ENCODE measurements around the gene PDZD4. TPM values are rescaled to one million over a fixed set of nuclear protein-coding genes. Genes with fewer than 3 reads are reported as not detected.

The PDZD4 gene
- total RNA-seq, 2 experiments from 2014 or later: not detected

- Histone ChIP-seq H3K79me2 (ENCODE audit: insufficient read depth, low read depth, low read length) (no peaks in the 10 kb centered on the region), H2AFZ (ENCODE audit: low read length) (no peak overlapping the region), H3K27ac (ENCODE audit: low read depth, low read length, poor library complexity, severe bottlenecking) (no peak overlapping the region), H4K20me1 (ENCODE audit: insufficient read depth, low read length) (no peaks in the 10 kb centered on the region), H3K4me1 (ENCODE audit: insufficient read depth, low read length, poor library complexity, severe bottlenecking) (no peaks in the 10 kb centered on the region), H3K9me2 (ENCODE audit: insufficient read depth, low read length) (no peaks in the 10 kb centered on the region), H3K4me2 (ENCODE audit: low read length) (no peak overlapping the region), H3K9me3 (ENCODE audit: low read length) (no peaks in the 10 kb centered on the region), H3K36me3 (ENCODE audit: insufficient read depth, low read length) (no peaks in the 10 kb centered on the region), H3K4me3 (ENCODE audit: low read depth, low read length, poor library complexity, severe bottlenecking) (no peak overlapping the region)
- CTCF ChIA-PET (ENCODE audit: unreplicated experiment): no interaction called here
- BruUV-seq (replicated peaks): no TSS peak
- TF ChIP-seq CTCF (conservative IDR thresholded peaks at IDR 0.05; ENCODE audit: low read length) (no peak), EZH2phosphoT487 (IDR thresholded peaks at IDR 0.05; ENCODE audit: borderline replicate concordance, low read depth, low read length) (no peak)
- no peak for DNase-seq (ENCODE audit: low spot score)
- intact Hi-C loops (cut with micrococcal nuclease; ENCODE audit: unreplicated experiment): no loop called here
- POLR2A ChIA-PET: no interaction called here
Measured at GRCh38 chrX:153867671-153868070, 37.3 kb upstream of the PDZD4 start.

- H3K9me3 ChIP-seq (ENCODE audit: low read length): no peaks in the 10 kb centered on the region
- no peak overlapping the region for H3K4me2 ChIP-seq (ENCODE audit: low read length)
- no peak overlapping the region for H2AFZ ChIP-seq (ENCODE audit: low read length)
- ChIA-PET POLR2A (no interaction called here), CTCF (ENCODE audit: unreplicated experiment) (no interaction called here)
- intact Hi-C loops (cut with micrococcal nuclease; ENCODE audit: unreplicated experiment): no loop called here
- no peaks in the 10 kb centered on the region for H4K20me1 ChIP-seq (ENCODE audit: insufficient read depth, low read length)
- no peaks in the 10 kb centered on the region for H3K36me3 ChIP-seq (ENCODE audit: insufficient read depth, low read length)
- DNase-seq (ENCODE audit: low spot score): no peak
- no peaks in the 10 kb centered on the region for H3K79me2 ChIP-seq (ENCODE audit: insufficient read depth, low read depth, low read length)
- no TSS peak for BruUV-seq (replicated peaks)
- no peaks in the 10 kb centered on the region for H3K4me1 ChIP-seq (ENCODE audit: insufficient read depth, low read length, poor library complexity, severe bottlenecking)
- H3K4me3 ChIP-seq (ENCODE audit: low read depth, low read length, poor library complexity, severe bottlenecking): no peak overlapping the region
- H3K9me2 ChIP-seq (ENCODE audit: insufficient read depth, low read length): no peaks in the 10 kb centered on the region
- H3K27ac ChIP-seq (ENCODE audit: low read depth, low read length, poor library complexity, severe bottlenecking): no peak overlapping the region
- TF ChIP-seq EZH2phosphoT487 (IDR thresholded peaks at IDR 0.05; ENCODE audit: borderline replicate concordance, low read depth, low read length): no peak
- TF ChIP-seq CTCF (conservative IDR thresholded peaks at IDR 0.05; ENCODE audit: low read length): no peak
Measured at GRCh38 chrX:153867139-153867538, 36.8 kb upstream of the PDZD4 start.

GRCh38 chrX:153866302-153867019 lies 36.1 kb upstream of the PDZD4 start:
- CTCF ChIA-PET (ENCODE audit: unreplicated experiment): no interaction called here
- intact Hi-C loops (cut with micrococcal nuclease; ENCODE audit: unreplicated experiment): no loop called here
- no peak for TF ChIP-seq CTCF (conservative IDR thresholded peaks at IDR 0.05; ENCODE audit: low read length)
- TF ChIP-seq EZH2phosphoT487 (IDR thresholded peaks at IDR 0.05; ENCODE audit: borderline replicate concordance, low read depth, low read length): no peak
- H3K36me3 ChIP-seq (ENCODE audit: insufficient read depth, low read length): no peaks in the 10 kb centered on the region
- no peaks in the 10 kb centered on the region for H4K20me1 ChIP-seq (ENCODE audit: insufficient read depth, low read length)
- no TSS peak for BruUV-seq (replicated peaks)
- no peak overlapping the region for H2AFZ ChIP-seq (ENCODE audit: low read length)
- H3K9me2 ChIP-seq (ENCODE audit: insufficient read depth, low read length): no peaks in the 10 kb centered on the region
- H3K27ac ChIP-seq (ENCODE audit: low read depth, low read length, poor library complexity, severe bottlenecking): no peak overlapping the region
- H3K4me3 ChIP-seq (ENCODE audit: low read depth, low read length, poor library complexity, severe bottlenecking): no peak overlapping the region
- POLR2A ChIA-PET: no interaction called here
- no peaks in the 10 kb centered on the region for H3K79me2 ChIP-seq (ENCODE audit: insufficient read depth, low read depth, low read length)
- no peaks in the 10 kb centered on the region for H3K4me1 ChIP-seq (ENCODE audit: insufficient read depth, low read length, poor library complexity, severe bottlenecking)
- H3K9me3 ChIP-seq (ENCODE audit: low read length): no peaks in the 10 kb centered on the region
- H3K4me2 ChIP-seq (ENCODE audit: low read length): no peak overlapping the region
- no peak for DNase-seq (ENCODE audit: low spot score)

Measured in OCI-LY7 (cell line).